NCI-H2171 treated with DMSO at 0.1 percent for 48 hours (cell line): ENCODE measurements around the gene MORC3.
"Not testable (repeated sequence)": the region's sequence is repeated elsewhere in the genome, so short reads cannot be mapped to it uniquely, and the experiment has no call there.

ENCODE experiments used
- DNase-seq: peaks from one replicate; lab custom pipeline; 2025; lab: John Stamatoyannopoulos, UW

Gene MORC3

GRCh38 chr21:36385233-36386030 is 65.4 kb downstream of the MORC3 start, which contains the start of gene CHAF1B:
TSS of gene CHAF1B (plus strand) at chr21:36385392. CDS start at chr21:36386137, 745 bp downstream.
- DNase-seq = peak; percentile 63

DNA sequence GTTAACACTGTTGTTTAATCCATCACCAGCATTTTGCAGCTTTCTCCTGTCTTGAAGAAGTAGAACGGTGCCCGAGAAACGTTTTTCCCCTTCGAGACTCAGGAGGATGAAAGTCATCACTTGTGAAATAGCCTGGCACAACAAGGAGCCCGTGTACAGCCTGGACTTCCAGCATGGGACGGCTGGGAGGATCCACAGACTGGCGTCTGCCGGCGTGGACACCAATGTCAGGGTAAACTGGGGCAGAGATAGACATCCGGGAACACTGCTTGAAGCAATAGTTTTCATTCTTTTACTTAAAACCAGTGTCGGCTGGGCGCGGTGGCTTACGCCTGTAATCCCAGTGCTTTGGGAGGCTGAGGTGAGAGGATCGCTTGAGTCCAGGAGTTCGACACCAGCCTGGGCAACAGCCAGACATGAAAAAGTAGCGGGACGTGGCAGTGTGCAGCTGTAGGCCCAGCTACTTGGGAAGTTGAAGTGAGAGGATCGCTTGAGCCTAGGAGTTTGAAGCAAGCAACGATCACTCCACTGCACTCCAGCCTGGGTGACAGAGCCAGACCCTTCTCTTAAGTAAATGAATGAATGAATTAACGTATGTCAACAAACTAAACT is 66.1 kb downstream of the MORC3 start:
- DNase-seq = no peak

DNA sequence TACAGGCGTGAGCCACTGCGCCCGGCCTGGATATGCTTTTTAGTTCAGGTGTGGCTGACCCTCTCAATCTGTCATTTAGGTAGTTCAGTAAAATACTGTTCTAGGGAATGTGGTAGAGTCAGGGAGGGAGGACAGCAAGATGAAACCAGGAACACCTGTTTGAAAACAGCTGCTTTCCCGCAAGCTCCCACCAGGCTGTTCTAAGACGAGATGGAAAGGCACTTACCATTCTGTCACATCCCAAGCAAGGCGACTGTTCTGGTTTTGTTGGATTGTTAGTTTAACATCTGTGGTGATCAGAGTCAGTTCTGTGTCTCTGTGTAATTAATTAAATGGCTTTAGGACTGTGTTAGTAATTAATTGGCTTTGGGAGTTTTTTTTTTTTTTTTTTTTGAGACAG is 68.1 kb downstream of the MORC3 start:
- peak; percentile 70 for DNase-seq

DNA sequence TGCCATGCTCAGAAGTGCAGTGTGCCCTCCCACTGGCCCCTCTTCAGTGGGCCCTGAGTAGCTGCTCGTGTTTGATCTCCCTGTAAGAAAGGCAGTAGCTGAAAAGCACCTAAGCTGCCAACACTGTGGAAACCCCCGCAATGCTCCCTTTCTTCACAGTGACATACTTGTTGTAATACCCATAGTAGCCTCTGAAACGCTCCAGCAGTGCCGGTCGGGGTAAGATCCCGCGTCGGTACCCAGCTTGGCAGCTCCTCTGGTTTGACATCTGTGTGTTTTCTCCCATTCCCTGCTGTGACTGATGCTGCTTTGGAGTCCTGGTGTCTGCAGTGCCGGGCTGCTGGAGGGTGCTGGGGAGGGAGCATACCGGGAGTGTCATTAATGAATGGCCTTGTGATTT is 68.8 kb downstream of the MORC3 start:
- peak; percentile 86 for DNase-seq

GRCh38 chr21:36391649-36392048 is 71.7 kb downstream of the MORC3 start:
- not testable (repeated sequence) for DNase-seq

DNA sequence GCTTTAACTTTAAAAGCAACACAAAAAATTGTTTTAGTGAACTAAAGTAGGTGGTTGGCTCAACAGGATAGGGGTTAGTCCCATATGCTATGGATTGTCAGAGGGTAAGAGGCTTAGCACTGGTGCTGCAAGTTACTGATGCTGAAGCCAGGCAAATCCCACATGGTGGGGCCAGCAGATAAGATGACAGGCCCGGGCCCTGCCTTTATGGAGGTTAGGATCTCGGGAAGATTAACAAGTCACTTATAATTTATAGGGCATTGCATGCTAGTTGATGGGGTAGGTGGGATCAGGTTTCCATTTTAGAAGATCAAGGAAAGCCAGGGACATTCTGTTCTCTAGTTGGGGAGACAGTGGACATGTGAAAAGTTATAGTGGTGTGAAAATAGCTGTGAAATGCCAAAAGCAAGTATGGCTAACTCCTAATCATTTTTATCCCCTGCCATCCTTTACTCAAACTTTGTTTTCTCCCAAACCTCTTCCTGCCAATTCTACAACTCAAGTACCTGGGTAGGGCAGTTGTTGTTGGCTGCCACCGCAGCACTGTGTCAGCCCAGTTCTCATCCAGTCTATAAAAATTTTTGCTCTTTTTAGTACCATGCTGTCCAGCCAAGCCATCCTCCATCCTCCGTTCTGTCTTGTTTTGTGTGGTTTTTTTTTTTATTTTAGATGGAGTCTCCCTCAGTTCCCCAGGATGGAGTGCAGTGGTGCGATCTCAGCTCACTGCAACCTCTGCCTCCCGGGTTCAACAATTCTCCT is 75.5 kb downstream of the MORC3 start:
- no peak for DNase-seq

- no peak for DNase-seq
These were observed 76.3 kb downstream of the MORC3 start for GRCh38 chr21:36396325-36396724.

- no peak for DNase-seq
These were observed 77.0 kb downstream of the MORC3 start for GRCh38 chr21:36396971-36397370.

DNA sequence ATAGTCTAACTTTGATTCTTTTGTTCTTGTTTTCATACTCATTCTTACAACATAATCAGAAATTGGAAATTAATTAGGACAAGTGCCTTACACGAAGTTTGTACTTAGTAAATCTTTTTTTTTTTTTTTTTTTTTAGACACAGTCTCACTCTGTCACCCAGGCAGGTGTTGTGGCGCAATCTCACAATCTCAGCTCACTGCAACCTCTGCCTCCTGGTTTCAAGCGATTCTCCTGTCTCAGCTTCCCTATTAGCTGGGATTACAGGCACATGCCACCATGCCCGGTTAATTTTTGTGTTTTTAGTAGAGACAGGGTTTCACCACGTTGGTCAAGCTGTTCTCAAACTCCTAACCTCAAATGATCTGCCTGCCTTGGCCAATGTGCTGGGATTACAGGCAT is 77.6 kb downstream of the MORC3 start:
- no peak for DNase-seq

DNA sequence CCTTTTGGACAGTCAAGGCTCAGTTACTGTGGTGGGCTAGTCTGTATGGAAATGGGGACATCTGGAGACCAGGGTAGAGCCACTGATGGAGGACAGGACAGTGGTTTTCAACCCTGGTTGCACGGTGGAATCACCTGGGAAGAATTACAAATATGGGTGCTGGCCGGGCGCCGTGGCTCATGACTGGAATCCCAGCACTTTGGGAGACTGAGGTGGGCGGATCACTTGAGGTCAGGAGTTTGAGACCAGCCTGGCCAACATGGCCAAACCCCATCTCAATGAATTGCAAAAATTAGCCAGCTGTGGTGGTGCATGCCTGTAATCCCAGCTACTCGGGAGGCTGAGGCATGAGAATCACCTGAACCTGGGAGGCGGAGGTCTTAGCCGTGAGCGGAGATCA is 79.7 kb downstream of the MORC3 start:
- not testable (repeated sequence) for DNase-seq

DNA sequence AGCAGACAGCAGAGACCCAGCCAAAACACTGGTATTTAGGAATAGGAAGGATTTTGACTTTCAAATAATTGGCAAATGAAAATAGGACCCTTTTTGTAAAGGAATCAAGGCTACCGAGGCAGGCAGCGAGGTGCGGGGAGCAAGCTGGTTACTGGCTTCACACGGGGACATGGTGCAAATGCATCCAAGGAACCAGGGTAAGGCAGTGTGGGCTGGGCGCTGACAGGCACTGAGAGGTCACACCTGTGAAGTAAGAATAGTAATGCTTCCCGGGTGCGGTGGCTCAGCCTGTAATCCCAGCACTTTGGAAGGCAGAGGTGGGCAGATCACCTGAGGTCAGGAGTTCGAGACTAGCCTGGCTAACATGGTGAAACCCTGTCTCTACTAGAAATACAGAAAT is 80.7 kb downstream of the MORC3 start:
- no peak for DNase-seq

DNA sequence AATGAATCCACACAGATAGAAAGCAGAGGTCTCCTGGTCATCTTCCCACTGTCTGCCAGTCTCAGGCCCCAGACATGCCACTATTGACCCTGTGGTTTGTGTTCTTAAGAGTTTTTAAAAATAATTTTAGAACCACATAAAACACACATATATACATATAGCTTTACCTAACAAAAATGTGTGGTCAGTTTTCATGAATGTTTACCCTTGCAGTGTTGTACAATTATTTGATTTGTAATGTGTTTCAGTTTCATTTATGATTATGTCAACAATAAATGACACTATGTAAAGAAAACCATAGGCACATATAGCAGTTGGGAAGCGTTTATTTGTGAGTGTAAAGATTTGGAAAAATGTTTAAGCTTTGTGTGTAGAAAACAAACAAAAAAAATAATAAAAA is 82.3 kb downstream of the MORC3 start:
- DNase-seq = no peak

DNA sequence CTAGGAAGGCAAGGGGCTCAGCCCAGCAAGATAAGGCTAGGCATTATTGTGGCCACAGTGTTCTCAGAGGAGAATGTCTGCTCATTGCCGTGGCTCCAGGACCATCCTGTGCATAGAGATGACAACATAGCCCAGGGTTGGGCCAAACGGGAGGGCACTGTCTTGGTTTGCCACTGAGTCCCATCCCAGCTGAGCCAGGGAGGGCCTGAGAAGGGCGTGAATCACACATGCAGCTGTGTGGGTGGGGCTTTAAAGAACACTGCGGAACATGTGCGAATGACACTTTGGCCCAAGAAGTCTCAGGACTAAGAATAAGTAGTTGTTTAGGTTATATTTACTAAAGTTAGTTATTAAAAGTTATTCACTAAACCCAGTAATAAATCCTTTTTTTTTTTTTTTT is 83.7 kb downstream of the MORC3 start:
- DNase-seq = no peak

DNA sequence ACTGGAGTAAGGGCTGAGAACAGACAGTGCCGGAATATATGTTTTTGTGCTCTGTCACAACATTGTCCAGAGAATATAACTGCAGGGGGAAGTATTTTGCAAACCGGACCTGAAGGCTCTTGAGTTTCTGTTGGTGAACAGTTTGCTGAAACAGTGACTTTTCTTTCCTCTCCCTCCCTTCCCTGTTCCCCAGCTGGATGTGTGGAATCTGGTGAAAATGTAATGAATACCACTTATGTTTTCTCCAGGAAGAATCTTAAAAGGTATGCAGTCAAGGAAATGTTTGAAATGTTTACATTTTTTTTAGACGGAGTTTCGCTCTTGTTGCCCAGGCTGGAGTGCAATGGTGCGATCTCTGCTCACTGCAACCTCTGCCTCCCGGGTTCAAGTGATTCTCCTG is 88.6 kb downstream of the MORC3 start:
- no peak for DNase-seq

DNA sequence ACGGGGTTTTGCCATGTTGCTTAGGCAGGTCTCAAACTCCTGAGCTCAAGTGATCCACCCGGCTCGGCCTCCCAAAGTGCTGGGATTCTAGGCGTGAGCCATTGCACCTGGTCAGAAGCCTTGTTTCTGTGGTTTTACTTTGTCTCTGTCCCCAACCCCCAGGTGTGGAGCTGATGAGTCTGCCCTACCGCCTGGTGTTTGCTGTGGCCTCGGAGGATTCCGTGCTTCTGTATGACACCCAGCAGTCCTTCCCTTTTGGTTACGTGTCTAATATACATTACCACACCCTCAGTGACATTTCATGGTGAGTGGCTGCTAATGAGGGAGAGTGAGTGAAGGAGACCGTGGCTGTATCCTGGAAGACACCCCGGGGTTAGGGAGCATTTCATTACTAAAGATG is 91.3 kb downstream of the MORC3 start:
- no peak for DNase-seq

DNA sequence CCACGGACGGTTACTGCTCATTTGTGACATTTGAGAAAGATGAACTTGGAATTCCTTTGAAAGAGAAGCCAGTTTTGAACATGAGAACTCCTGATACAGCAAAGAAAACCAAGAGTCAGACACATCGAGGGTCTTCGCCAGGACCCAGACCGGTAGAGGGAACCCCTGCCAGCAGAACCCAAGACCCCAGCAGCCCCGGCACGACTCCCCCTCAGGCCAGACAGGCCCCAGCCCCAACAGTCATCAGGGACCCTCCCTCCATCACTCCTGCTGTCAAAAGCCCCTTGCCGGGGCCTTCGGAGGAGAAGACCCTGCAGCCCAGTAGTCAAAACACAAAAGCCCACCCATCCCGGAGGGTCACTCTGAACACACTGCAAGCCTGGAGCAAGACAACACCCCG is 92.9 kb downstream of the MORC3 start:
- DNase-seq = no peak

DNA sequence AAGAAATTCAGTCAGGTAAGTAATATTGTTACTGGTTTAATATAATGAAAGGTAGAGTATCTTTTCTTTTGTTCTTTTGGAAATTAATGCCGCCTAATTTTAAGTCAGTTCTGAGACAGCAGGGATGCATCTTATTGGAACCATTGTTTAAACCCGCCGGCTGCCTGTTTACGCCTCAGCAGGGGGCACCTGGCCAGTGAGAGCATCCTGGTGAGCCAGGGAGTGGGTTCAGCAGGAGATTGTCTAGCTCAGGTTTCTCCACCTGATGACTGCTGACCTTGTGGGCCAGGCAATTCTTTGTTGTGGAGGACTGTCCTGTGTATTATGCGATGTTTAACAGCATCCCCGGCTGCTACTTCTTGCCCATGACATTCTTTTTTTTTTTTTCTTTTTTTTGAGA is 95.4 kb downstream of the MORC3 start:
- no peak for DNase-seq

DNA sequence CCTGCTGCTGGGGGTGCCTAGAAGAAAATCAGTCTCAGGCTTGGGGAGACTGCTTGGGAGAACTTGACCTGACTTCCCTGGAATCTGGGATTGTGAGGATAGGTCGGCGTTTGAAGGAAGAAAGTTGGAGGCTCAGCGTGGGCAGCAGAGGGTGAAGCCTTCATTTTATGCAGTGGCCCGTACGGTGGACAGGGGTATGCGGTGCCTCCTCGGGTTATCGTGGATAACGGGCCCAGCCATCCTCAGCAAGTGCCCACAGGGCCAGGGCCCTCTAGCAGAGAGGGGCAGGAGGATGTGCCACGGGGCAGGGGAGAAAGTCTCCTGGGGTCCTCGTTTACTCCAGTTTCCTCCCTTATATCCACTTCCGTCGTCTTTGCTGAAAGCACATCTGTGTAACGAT is 99.2 kb downstream of the MORC3 start:
- no peak for DNase-seq

- DNase-seq = peak; percentile 45
These were observed 100.0 kb downstream of the MORC3 start for GRCh38 chr21:36419996-36420395.

DNA sequence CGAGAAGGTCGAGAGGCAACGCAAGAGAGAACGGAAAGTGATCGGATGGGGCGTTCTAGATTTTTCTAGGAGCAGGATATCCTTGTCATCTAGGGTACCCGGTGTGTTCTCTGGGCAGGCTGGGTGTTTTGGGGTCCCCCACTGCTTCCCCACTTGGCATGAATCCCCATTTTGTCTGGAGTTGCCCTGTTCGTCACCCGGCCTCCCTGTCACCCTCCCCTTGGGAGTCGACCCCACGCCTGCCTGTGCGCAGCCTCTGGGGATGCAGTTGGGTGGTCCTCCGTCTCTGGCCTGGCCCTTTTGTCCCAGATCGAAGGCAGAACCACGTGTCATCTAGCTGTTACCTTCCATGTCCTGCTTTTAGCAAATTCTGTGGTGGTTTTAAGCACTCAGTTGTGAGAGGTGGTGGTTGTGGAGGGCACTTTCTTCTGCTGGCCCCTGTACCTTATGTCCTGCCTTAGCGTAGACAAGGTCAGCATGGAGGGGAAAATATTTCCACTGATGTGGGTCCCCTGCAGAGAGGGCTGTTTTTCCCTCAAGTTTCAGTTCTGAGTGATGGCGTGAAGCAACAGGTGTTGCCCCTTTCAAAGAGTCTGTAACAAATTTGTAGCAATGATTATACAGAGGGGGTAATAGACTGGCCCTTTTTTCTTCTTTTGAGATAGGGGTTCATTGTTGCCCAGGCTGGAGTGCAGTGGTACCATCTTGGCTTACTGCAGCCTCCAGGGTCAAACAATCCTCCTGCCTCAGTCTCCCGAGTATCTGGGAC is 100.8 kb downstream of the MORC3 start:
- DNase-seq = no peak

GRCh38 chr21:36422279-36423098 is 102.5 kb downstream of the MORC3 start:
- DNase-seq = peak; percentile 6
